Neural progenitor cell (in vitro differentiated cells): ENCODE results near the gene ABCG2. TPM values are rescaled to one million over a fixed set of nuclear protein-coding genes. Genes with fewer than 3 reads are reported as not detected.

Experiments
- DNase-seq: peaks from one replicate; pipeline ENCODE4 v3.0.0-alpha.2; 2016; ENCODE audit warnings: low spot score
- H2AFZ ChIP-seq: fragments of 200-600 bp; sonication (generic); replicated peaks from 2 replicates; pipeline ENCODE4 v1.6.1; 2016; ENCODE audit warnings: antibody characterized with exemption
- H3F3A ChIP-seq: fragments of 200-600 bp; sonication (generic); 2 replicates; pipeline ENCODE4 v1.6.1; 2016; ENCODE audit warnings: antibody characterized with exemption, low read depth
- H3K27ac ChIP-seq: fragments of 200-600 bp; sonication (generic); 2 replicates; pipeline ENCODE4 v1.5.1; 2016; ENCODE audit warnings: mild to moderate bottlenecking
- H3K27me3 ChIP-seq: fragments of 200-600 bp; sonication (generic); 2 replicates; pipeline ENCODE4 v1.6.1; 2016; ENCODE audit warnings: mild to moderate bottlenecking, moderate library complexity
- H3K36me3 ChIP-seq: fragments of 200-600 bp; sonication (generic); 2 replicates; pipeline ENCODE4 v1.5.1; 2016
- H3K4me1 ChIP-seq: fragments of 200-600 bp; sonication (generic); 2 replicates; pipeline ENCODE4 v1.6.1; 2016; ENCODE audit warnings: mixed run types
- H3K4me2 ChIP-seq: fragments of 200-600 bp; sonication (generic); 2 replicates; pipeline ENCODE4 v1.6.1; 2016
- H3K4me3 ChIP-seq: fragments of 200-600 bp; sonication (generic); 2 replicates; pipeline ENCODE4 v1.5.1; 2016
- H3K79me2 ChIP-seq: fragments of 200-600 bp; sonication (generic); 2 replicates; pipeline ENCODE4 v1.6.1; 2016; ENCODE audit warnings: low read depth
- H3K9ac ChIP-seq: fragments of 200-600 bp; sonication (generic); 2 replicates; pipeline ENCODE4 v1.6.1; 2016
- H3K9me3 ChIP-seq: fragments of 200-600 bp; sonication (generic); 2 replicates; pipeline ENCODE4 v1.5.1; 2016; ENCODE audit warnings: low read depth
- H4K20me1 ChIP-seq: fragments of 200-600 bp; sonication (generic); 2 replicates; pipeline ENCODE4 v1.6.1; 2016; ENCODE audit warnings: low read depth
- H3K27ac Mint-ChIP-seq: 3 replicates; pipeline ENCODE4 v1.8.0; 2021; ENCODE audit warnings: mixed read lengths
- H3K27me3 Mint-ChIP-seq: 2 replicates; pipeline ENCODE4 v1.8.0; 2022; ENCODE audit warnings: low read depth, mild to moderate bottlenecking, inconsistent platforms, moderate library complexity, mixed read lengths; ENCODE audit not compliant: insufficient read depth
- H3K36me3 Mint-ChIP-seq: 3 replicates; pipeline ENCODE4 v1.8.0; 2021; ENCODE audit warnings: mixed read lengths
- H3K4me1 Mint-ChIP-seq: 3 replicates; pipeline ENCODE4 v1.8.0; 2021; ENCODE audit warnings: mixed read lengths
- H3K4me3 Mint-ChIP-seq: 3 replicates; pipeline ENCODE4 v1.8.0; 2021; ENCODE audit warnings: mild to moderate bottlenecking, moderate library complexity, mixed read lengths
- H3K9me3 Mint-ChIP-seq: 3 replicates; pipeline ENCODE4 v1.8.0; 2020; ENCODE audit warnings: mixed read lengths
- EZH2 ChIP-seq: fragments of 200-600 bp; sonication (generic); IDR thresholded peaks from 2 replicates; pipeline ENCODE4 v1.6.1; 2017; ENCODE audit warnings: antibody characterized with exemption, mild to moderate bottlenecking, moderate library complexity
- EZH2phosphoT487 ChIP-seq: fragments of 200-600 bp; sonication (generic); IDR thresholded peaks from 2 replicates; pipeline ENCODE4 v1.6.1; 2017; ENCODE audit warnings: antibody characterized with exemption
- total RNA-seq: library from RNA; depleted of rRNA; stranded (reverse); fragments of >200 nt; gene quantifications from 2 replicates; pipeline ENCODE4 v1.2.3, GENCODE V29; 2015; ENCODE audit warnings: low replicate concordance
- TF ChIP-seq, protein P1 (sequence below): fragments of 200-600 bp; sonication (generic); IDR thresholded peaks from 2 replicates; pipeline ENCODE4 v1.5.1; 2017; ENCODE audit warnings: antibody characterized with exemption, mild to moderate bottlenecking

ABCG2 gene
- total RNA-seq, 1 donor from 2014 or later: 2.4 TPM

GRCh38 chr4:88043586-88044340, 114.7 kb downstream of the ABCG2 start:
- H3K27ac ChIP-seq: no peak overlapping the region
- H3K4me1 ChIP-seq: no peaks in the 10 kb centered on the region
- H2AFZ ChIP-seq: no peak overlapping the region
- H4K20me1 ChIP-seq: no peaks in the 10 kb centered on the region
- H3K79me2 ChIP-seq: no peaks in the 10 kb centered on the region
- no peak for DNase-seq
- H3F3A ChIP-seq: no peaks in the 10 kb centered on the region
- no peaks in the 10 kb centered on the region for H3K27me3 ChIP-seq
- peaks cover 22% of the 10 kb centered on the region for H3K36me3 ChIP-seq
- no peak overlapping the region for H3K4me3 ChIP-seq
- H3K9ac ChIP-seq: no peak overlapping the region
- Mint-ChIP-seq H3K36me3 (peaks cover 24% of the 10 kb centered on the region), H3K27me3 (no peaks in the 10 kb centered on the region), H3K4me3 (no peak overlapping the region), H3K9me3 (no peaks in the 10 kb centered on the region), H3K27ac (no peak overlapping the region), H3K4me1 (no peaks in the 10 kb centered on the region)
- H3K9me3 ChIP-seq: no peaks in the 10 kb centered on the region
- H3K4me2 ChIP-seq: no peak overlapping the region
- TF ChIP-seq, protein P1, sequence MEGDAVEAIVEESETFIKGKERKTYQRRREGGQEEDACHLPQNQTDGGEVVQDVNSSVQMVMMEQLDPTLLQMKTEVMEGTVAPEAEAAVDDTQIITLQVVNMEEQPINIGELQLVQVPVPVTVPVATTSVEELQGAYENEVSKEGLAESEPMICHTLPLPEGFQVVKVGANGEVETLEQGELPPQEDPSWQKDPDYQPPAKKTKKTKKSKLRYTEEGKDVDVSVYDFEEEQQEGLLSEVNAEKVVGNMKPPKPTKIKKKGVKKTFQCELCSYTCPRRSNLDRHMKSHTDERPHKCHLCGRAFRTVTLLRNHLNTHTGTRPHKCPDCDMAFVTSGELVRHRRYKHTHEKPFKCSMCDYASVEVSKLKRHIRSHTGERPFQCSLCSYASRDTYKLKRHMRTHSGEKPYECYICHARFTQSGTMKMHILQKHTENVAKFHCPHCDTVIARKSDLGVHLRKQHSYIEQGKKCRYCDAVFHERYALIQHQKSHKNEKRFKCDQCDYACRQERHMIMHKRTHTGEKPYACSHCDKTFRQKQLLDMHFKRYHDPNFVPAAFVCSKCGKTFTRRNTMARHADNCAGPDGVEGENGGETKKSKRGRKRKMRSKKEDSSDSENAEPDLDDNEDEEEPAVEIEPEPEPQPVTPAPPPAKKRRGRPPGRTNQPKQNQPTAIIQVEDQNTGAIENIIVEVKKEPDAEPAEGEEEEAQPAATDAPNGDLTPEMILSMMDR: no peak
- TF ChIP-seq EZH2 (no peak), EZH2phosphoT487 (no peak)

- no peak overlapping the region for H3K4me3 ChIP-seq
- H3K4me2 ChIP-seq: no peak overlapping the region
- Mint-ChIP-seq H3K36me3 (peaks cover 23% of the 10 kb centered on the region), H3K9me3 (no peaks in the 10 kb centered on the region), H3K4me3 (no peak overlapping the region), H3K27ac (no peak overlapping the region), H3K4me1 (no peaks in the 10 kb centered on the region), H3K27me3 (no peaks in the 10 kb centered on the region)
- H2AFZ ChIP-seq: no peak overlapping the region
- H3K4me1 ChIP-seq: no peaks in the 10 kb centered on the region
- TF ChIP-seq, protein P1: no peak
- TF ChIP-seq EZH2 (no peak), EZH2phosphoT487 (no peak)
- H3K27ac ChIP-seq: no peak overlapping the region
- peaks cover 18% of the 10 kb centered on the region for H3K36me3 ChIP-seq
- DNase-seq: no peak
- no peaks in the 10 kb centered on the region for H3K27me3 ChIP-seq
- H3K79me2 ChIP-seq: no peaks in the 10 kb centered on the region
- no peaks in the 10 kb centered on the region for H3F3A ChIP-seq
- H3K9me3 ChIP-seq: no peaks in the 10 kb centered on the region
- no peak overlapping the region for H3K9ac ChIP-seq
- no peaks in the 10 kb centered on the region for H4K20me1 ChIP-seq
These were observed 115.4 kb downstream of the ABCG2 start for GRCh38 chr4:88043001-88043400.

- Histone ChIP-seq H3F3A (no peaks in the 10 kb centered on the region), H4K20me1 (no peaks in the 10 kb centered on the region)
These were observed 116.8 kb downstream of the ABCG2 start for GRCh38 chr4:88041626-88042025.

DNA sequence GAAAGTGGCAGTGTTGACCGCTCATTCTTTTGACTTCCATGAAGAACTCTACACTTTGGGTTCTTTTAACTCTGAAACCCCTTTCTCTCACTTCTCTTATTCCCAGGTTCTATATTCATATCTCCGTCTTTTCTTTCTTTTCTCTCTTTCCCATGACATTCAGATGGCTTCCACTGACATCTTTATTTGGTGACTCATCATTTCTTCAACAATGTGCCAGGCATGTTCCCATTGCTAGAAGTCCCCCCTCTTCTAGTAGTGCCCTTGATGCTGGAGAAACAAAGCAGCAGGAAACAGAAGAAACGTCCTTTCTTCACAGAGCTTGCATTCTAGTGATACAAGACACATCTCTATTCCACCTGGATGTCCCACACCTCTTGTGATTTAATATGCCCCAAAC, 117.7 kb downstream of the ABCG2 start:
- Histone ChIP-seq H3K27me3 (no peaks in the 10 kb centered on the region), H3K9ac (no peak overlapping the region), H3K27ac (no peak overlapping the region), H3K36me3 (peaks cover 15% of the 10 kb centered on the region), H3K4me3 (no peak overlapping the region), H3K79me2 (no peaks in the 10 kb centered on the region), H3K4me1 (no peaks in the 10 kb centered on the region), H4K20me1 (no peaks in the 10 kb centered on the region), H2AFZ (no peak overlapping the region), H3F3A (no peaks in the 10 kb centered on the region), H3K9me3 (no peaks in the 10 kb centered on the region), H3K4me2 (no peak overlapping the region)
- H3K4me3 Mint-ChIP-seq: no peak overlapping the region
- H3K27me3 Mint-ChIP-seq: no peaks in the 10 kb centered on the region
- no peaks in the 10 kb centered on the region for H3K9me3 Mint-ChIP-seq
- H3K4me1 Mint-ChIP-seq: no peaks in the 10 kb centered on the region
- no peak overlapping the region for H3K27ac Mint-ChIP-seq
- peaks cover 30% of the 10 kb centered on the region for H3K36me3 Mint-ChIP-seq
- TF ChIP-seq EZH2phosphoT487 (no peak), EZH2 (no peak)
- TF ChIP-seq, protein P1: no peak
- DNase-seq: no peak

More at GRCh38 chr4:88041626-88042025, 116.8 kb downstream of the ABCG2 start:
- H3K4me2 ChIP-seq: no peak overlapping the region
- Mint-ChIP-seq H3K9me3 (no peaks in the 10 kb centered on the region), H3K27ac (no peak overlapping the region), H3K27me3 (no peaks in the 10 kb centered on the region), H3K4me3 (no peak overlapping the region), H3K4me1 (no peaks in the 10 kb centered on the region), H3K36me3 (peaks cover 27% of the 10 kb centered on the region)
- no peak overlapping the region for H3K4me3 ChIP-seq
- peaks cover 11% of the 10 kb centered on the region for H3K36me3 ChIP-seq
- no peaks in the 10 kb centered on the region for H3K4me1 ChIP-seq
- H2AFZ ChIP-seq: no peak overlapping the region
- H3K79me2 ChIP-seq: no peaks in the 10 kb centered on the region
- no peak overlapping the region for H3K9ac ChIP-seq
- no peak overlapping the region for H3K27ac ChIP-seq
- DNase-seq: no peak
- no peak for TF ChIP-seq EZH2
- H3K27me3 ChIP-seq: no peaks in the 10 kb centered on the region
- no peaks in the 10 kb centered on the region for H3K9me3 ChIP-seq
